Measurements from ENCODE around the gene FUT7.

Gene FUT7

GRCh38 chr9:137030538-137031527, 1.1 kb downstream of the FUT7 start:
- no peak for DNase-seq

DNA sequence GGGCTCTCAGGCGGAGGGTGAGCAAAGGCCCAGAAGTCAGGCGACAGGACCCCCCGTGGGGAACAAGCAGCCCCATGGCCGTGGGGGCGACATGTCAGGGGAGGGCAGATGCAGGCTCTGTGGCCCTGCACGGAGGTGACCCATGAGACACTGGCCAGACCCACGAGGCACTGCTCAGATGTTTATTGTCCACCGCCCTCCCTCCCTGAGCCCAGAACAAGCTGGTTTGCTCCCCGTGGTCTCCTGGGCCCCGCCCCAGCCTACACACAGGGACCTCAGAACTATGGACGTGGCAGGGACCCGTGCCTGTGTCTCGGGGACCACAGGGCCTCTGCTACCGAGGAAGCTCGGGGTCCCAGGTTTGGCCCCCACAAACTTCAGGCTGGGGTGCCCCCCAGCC, 1.9 kb downstream of the FUT7 start:
- no peak for DNase-seq

GRCh38 chr9:137029058-137029936, 2.6 kb downstream of the FUT7 start:
- DNase-seq = no peak

DNA sequence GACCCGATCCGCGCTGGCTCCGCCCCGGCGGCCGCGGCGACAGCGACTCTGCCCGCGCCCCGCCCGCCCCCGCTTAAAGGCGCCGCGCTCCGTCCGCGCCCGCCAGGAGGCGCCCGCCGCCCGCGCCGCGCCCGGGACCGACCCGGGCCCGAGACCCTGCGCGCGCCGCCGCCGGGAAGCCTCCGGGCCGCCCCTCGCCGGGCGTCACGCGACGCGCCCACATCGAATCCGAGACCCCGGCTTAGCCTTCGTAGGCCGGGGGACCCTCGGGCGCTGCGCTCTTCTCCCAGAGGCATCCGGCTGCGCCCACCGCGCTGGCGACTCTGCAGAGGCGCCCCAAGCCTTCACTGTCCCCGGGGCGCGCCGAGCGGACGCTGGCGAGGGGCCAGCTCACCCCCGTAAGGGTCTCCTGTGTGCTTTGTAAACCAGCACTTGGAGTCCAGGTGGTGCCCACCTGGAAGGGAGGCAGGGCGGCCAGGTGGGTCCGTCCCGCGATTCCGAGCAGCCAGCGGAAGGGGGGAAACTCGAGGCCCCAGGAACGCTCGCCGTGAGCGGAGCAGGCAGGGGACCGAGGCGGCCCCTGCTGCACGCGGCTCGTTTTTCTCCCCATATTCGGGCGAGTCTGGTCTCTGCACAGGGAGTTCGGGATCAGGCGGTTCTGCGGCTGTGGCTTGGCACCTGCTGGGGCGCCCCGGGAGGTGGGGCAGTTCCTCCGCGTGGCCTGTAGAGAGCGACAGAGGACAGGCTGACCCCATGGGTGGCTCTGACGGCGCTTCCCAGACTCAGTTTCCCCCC, 3.4 kb downstream of the FUT7 start:
- no peak for DNase-seq

- DNase-seq = no peak
Observed at GRCh38 chr9:137027369-137028262, 4.3 kb downstream of the FUT7 start, which contains the start of gene ABCA2. ABCA2 (minus strand) TSS chr9:137028237; CDS start chr9:137028140, 97 bp downstream.

DNA sequence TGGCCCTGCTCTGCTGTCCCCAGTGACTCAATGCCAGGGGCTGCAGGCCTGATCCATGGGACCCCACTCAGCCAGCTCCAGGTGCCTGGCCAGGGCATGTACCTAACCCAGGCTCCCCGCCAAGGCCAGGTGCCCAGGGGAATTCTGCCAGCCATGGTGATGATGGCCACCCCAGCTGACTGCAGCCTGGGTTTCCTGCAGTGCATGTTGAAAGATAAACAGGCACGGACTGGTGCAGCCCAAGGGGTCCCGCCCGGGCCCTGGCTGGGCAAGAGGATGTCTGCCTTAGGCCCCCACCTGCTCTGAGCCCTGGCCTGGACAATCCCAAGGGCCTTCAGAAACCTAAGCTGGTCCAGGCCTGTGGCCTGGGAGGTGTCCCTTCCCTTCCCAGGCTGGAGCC, 5.1 kb downstream of the FUT7 start:
- DNase-seq = peak; percentile 18

GRCh38 chr9:137026384-137026783, 5.5 kb downstream of the FUT7 start:
- no peak for DNase-seq

GRCh38 chr9:137025517-137025966, 6.3 kb downstream of the FUT7 start:
- DNase-seq = peak; percentile 95

GRCh38 chr9:137023583-137023991, 8.3 kb downstream of the FUT7 start:
- DNase-seq = no peak

DNA sequence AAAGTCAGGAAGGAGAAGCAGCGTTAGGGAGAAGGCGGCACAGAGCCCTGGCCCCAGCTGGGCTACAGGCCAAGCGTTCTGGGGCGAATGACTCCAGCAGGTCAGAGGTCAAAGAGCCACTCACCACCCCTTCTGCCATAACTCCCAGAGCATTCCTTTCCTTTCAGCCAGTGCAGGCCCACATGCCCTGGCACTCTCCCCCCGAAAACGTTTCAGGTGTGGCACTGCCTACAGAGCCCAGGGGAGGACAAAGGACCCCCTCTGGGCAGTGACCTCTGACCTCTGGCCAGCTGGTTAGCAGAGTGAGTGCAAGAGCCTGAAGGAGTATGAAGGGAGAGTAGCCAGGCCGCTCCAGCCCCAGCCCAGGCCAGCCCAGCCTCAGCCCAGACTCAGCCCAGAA, 8.7 kb downstream of the FUT7 start:
- no peak for DNase-seq

DNA sequence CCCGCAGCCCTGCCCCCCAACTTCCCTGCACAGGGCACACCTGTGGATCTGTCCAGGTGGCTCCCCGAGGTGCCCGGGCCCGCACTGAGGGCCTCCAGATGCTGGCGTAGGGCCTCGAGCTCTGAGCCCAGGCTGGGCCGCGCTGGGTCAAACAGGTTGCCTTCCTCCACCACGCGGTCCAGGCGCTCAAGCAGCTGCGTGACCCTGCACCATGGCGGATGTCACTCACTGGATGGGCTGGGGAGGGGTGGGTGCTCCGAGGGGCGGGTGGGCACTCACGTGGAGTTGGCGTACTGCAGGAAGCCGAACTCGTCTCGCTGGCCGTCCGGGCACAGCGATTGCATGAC, 9.3 kb downstream of the FUT7 start:
- DNase-seq = no peak

DNA sequence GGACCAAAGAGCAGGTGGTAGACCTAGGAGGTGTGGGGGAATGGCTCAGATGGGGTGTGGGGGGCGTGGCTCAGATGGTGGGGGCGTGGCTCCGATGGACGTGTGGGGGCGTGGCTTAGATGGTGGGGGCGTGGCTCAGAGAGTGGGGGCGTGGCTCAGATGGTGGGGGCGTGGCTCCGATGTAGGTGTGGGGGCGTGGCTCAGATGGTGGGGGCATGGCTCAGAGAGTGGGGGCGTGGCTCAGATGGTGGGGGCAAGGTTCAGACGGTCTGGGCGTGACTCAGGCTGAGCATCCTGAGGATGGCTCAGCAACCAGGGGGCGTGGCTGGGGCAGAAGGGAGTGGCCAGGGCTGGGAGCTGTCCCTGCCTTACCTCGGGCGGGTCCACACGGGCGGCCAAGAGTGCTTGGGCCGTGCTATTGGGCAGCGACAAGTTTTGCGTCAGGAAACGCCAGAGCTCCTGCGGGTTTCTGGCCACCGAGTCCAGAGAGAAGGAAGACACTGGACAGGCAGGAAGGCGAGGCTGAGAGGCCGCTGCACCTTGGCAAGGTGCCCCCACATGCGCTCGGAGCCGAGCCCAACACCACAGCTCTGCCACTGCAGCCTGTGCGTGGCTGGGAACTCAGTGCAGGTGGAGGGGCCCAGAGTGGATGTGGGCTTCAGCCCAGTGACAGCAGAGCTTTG, 9.8 kb downstream of the FUT7 start:
- peak; percentile 79 for DNase-seq

DNA sequence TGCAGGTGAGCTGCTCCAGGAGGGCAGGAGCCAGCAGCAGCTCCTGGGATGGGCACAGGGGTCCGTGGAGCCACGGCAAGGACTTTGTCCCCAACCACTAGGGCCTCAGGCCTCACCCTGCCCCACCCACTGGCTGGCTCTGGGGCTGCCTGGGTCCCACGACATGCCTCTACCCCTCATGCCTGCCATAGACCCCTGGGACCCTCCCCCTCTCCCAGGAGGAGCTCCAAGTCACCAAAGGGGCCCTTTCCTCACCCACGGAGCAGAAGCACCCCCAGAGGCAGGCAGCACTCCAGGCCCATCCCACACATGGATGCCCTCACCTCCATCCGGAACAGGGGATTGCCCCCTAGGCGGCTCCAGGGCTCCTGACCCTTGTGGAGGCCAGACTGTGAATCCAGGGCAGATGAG, 10.3 kb downstream of the FUT7 start:
- no peak for DNase-seq

DNA sequence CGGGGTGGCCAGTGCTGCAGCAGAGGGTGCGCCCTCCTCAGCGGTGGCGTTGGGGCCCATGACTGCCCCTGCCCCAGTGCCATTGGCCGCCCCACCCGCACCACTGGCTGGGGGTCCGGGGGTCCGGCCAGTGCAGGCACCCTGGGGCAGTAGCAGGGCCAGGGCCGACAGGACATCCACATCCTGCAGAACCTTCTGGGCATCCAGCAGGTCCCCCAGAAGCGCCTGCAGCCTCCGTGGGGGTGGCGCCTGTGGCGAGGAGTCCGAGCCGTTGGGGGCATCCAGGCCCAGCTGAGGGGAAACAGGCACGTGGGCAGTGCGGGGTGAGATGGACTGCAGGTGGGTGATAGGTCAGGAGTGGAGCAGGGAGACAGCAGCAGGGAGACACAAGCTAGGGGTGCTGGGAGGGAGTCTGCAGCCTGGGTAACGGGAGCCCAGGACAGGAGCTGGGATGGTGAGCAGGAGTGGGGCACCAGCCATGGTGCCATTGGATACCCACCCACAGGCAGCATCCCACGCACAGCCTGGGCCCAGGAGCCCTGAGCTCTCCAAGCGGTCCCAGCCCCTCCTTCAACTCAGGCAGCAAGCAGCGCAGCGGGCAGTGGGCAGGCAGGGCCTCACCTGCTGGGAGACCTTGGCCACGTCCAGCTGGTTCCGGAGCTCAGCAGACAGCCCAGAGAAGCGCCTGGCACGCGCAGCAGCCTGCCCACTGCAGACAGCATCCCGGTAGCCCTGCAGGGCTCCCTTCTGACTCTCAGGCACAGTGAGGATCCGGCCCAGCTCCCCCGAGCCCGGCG, 10.9 kb downstream of the FUT7 start:
- no peak for DNase-seq

DNA sequence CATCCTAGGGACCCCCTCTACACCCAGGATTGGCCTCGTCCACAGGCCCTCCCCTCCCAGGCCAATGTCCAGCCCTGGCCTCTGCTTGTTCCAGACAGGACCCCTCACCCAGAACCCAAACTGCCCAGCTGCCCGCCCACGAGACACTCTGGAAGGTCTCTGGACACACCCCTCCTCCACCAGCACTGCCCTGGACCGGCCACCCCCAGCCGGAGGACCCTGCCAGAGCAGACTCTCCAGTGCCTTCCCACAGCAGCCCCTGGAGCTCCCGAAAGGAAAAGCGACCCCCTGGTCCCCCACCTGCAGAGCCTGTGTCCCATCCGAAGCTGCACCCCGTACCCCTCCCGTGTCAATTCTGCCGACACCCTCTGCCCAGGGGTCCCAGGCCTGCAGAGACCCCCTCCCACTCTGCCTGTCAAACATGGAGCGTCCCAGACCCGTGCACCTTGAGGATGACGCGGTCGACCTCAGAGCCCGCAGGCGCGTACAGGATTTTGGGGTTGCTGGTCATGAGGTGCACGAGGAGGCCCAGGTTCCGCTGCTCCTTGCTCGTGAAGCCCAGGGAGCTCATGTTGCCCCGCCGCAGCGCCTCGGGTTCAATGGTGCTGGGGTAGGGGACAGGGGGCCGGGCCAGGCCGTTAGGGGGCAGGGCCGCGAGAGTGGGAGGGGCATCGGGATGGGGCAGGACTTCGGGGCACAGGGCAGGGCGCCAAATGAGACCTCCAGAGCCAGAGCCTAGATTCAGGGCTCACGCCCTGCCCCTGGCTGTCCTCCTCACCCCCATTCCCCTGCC, 11.8 kb downstream of the FUT7 start:
- DNase-seq = no peak

DNA sequence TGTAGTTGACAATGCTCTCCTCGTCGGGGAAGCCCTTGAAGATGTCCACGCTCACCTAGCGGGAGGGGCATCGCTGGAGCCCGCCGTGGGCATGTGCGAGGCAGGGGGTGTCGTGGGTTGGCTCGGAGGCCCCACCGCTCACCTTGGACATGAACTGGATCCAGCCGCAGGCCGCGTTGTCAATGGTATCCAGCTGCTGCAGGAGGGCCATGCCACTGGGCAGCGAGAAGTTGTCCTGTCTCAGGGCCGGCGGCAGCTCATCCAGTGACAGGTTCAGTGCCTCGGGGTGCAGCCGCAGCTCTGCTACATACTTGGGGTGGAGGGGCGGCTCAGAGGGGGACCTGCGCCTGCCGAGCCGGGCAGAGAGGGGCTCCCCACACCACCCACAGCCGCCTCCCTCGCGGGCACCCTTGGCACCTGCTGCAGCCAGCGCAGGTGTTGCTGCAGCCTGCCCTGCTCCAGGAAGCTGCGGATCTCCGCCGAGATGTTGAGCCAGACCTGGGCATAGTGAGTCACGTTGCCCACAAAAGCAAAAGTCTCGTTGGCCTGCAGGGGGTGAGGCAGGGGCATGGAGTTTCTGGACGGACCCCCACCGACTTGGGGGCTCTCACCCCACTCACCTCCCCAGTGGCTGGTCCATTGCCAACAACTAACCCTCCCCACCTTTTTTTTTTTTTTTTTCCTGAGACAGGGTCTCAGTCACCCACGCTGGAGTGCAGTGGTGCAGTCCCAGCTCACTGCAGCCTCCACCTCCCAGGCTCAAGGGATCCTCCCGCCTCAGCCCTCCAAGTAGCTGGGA, 12.9 kb downstream of the FUT7 start:
- DNase-seq = no peak

DNA sequence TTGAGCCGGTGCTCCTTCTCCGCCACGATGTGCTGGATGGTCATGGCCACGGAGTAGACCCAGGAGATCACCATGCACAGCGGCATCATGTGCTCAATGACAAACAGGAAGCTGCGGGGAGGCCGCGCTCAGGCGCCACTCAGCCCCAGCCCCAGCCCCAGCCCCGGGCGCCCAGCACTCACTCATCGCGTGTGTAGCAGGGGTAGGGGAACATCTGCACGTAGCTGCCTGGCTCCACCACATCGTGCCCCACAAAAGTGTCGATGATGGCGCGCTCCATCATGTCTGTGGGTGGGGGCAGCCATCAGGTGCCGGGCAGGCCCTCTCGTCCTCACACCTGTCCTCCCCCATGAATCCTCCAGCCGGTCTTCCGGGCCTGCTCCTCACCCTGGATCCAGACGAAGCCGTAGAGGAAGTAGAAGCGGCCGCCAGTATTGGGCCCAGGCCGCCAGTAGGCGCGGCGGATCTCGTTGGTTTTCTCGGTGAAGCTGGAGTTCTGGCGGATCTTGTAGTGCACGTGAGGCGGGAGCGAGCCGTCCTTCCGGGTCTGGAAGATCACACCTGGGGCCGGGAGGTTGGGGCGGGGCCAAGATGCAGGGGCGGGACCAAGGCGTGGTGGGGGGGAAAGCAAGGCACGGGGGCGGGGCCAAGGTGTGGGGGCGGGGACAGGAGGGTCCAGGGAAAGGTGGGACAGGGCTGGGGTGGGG, 13.9 kb downstream of the FUT7 start:
- DNase-seq = no peak

- no peak for DNase-seq
Observed at GRCh38 chr9:137017071-137017470, 14.8 kb downstream of the FUT7 start.

All from DMS153 (cell line).